HG02798 (cell line): ENCODE data around the gene BICDL1.
"Not testable (repeated sequence)": the region's sequence is repeated elsewhere in the genome, so short reads cannot be mapped to it uniquely, and the experiment has no call there.

Experiments used
- ATAC-seq: cut with Tn5 transposase; IDR thresholded peaks from one replicate; pipeline ENCODE4 v1.9.1; 2021; ENCODE audit warnings: mild to moderate bottlenecking; ENCODE audit not compliant: unreplicated experiment, poor library complexity

BICDL1 gene, protein sequence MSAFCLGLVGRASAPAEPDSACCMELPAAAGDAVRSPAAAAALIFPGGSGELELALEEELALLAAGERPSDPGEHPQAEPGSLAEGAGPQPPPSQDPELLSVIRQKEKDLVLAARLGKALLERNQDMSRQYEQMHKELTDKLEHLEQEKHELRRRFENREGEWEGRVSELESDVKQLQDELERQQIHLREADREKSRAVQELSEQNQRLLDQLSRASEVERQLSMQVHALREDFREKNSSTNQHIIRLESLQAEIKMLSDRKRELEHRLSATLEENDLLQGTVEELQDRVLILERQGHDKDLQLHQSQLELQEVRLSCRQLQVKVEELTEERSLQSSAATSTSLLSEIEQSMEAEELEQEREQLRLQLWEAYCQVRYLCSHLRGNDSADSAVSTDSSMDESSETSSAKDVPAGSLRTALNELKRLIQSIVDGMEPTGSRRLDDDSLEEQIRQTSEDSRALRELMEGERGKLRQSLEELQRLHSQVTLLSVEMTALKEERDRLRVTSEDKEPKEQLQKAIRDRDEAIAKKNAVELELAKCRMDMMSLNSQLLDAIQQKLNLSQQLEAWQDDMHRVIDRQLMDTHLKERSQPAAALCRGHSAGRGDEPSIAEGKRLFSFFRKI

GRCh38 chr12:119988472-119989360 is at the start of gene BICDL1:
Gene BICDL1, plus strand, starts transcription at chr12:119989236. Its CDS starts 633 bp downstream, at chr12:119989869.
- peak; percentile 90 for ATAC-seq

GRCh38 chr12:119940897-119941296 is 48.1 kb upstream of the BICDL1 start:
- no peak for ATAC-seq

GRCh38 chr12:119942386-119942785 is 46.6 kb upstream of the BICDL1 start:
- ATAC-seq: no peak

DNA sequence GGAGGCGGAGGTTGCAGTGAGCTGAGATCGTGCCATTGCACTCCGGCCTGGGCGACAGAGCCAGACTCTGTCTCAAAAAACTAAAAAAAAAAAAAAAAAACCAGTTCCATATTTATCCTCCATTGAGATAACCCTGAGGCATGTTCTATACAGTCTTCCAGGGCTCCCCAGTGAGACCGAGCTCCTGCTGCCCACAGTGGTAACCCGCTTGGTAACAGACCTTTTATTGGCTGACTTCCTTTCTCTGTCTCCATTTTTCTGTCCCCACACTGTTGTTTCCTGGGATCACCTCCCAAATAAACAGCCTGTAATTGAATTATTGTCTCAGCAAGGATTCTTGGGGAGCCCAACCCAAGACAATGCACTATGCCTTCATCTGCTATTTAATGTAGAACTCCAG is 42.8 kb upstream of the BICDL1 start:
- ATAC-seq: no peak

DNA sequence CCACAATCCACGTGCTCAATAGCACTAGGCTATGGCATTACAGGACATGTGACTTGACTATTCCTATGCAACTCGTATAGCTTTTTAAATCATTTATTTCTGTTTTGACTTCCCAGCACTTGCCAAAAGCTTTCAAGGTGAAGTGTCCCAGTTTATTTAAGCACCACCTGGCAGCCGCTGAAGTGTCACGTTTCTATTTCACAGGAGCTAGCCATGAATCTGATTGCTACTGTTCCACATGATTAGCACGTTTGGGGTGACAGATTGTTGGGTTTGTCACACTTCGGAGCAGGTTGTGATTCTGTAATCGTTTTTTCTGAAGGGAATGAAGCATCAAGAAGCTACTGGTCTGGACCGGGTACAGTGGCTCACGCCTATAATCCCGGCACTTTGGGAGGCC is 39.9 kb upstream of the BICDL1 start:
- ATAC-seq: no peak

DNA sequence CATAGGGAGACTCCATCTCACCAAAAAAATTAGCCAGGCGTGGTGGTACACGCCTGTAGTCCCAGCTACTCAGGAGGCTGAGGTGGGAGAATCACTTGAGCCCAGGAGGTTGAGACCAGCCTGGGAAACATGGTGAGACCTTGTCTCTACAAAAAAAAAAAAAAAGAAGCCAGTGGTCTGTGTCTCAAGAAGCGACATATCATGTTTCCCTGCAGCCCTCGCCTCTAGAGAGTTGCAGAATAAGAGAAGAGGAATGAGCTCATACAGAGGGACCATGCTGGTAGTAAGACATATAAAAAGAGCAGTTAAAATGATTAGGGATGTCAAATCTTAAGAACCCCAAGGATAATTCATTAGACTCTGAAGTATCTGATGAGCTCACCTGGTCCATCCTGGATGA is 39.4 kb upstream of the BICDL1 start:
- no peak for ATAC-seq

- ATAC-seq: no peak
Measured at GRCh38 chr12:119956047-119956446, 33.0 kb upstream of the BICDL1 start.

GRCh38 chr12:119957135-119957534 is 31.9 kb upstream of the BICDL1 start:
- no peak for ATAC-seq

DNA sequence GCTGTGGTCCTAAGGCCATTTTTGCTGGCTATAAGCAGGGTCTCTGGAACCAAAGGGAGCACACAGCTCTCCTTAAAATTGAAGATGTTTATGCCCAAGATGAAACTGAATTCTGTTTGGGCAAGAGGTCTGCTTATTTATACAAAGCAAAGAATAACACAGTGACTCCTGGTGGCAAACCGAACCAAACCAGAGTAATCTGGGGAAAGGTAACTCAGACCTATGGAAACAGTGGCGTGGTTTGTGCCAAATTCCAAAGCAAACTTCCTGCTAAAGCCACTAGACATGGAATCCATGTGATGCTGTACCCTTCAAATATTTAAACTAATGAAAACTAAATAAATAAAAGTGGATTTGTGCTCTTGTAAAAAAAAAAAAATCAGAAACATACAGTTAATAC is 29.6 kb upstream of the BICDL1 start:
- ATAC-seq: no peak

DNA sequence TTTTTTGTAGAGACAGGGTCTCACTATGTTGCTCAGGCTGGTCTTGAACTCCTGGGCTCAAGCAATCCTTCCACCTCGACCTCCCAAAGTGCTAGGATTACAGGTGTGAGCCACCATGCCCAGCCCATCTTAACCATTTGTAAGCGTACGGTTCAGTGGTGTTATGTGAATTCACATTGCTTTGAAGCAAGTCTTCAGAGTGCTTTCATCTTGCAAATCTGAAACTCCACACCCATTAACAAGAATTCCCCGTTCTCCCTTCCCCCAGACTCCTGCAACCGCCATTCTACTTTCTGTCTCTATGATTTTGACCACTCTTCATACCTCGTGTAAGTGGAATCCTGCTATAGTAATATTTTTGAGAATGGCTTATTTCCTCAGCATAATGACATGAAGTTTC is 24.9 kb upstream of the BICDL1 start:
- ATAC-seq: no peak

DNA sequence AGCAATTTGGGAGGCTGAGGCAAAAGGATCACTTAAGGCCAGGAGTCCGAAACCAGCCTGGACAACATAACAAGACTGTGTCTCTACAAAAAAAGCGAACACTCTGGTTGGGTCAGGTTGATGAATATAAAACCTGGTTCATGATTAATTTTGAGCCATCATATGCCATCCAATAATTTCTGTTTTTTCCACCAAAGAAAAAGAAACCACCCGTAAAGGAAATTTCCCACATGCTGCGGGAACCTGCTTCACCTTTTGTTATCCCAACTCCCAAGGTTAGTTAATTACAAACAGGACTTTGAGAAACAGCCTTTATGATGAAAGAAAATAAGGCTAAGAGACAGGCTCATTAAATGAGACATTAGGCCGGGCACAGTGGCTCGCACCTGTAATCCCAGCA is 24.1 kb upstream of the BICDL1 start:
- ATAC-seq: no peak

GRCh38 chr12:119980242-119980641 is 8.8 kb upstream of the BICDL1 start:
- ATAC-seq: no peak

DNA sequence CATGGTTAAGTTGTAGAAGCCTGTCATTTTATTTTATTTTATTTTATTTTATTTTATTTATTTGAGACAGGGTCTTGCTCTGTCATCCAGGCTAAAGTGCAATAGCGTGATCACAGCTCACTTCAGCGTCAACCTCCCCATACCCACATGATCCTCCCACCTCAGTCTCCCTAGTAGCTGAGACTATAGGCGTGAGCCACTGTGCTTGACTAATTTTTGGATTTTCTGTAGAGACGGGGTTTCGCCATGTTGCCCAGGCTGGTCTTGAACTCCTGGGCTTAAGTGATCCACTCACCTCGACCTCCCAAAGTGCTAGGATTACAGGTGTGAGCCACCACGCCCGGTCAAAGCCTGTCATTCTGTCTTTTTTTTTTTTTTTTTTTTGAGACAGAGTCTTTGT is 8.3 kb upstream of the BICDL1 start:
- not testable (repeated sequence) for ATAC-seq

DNA sequence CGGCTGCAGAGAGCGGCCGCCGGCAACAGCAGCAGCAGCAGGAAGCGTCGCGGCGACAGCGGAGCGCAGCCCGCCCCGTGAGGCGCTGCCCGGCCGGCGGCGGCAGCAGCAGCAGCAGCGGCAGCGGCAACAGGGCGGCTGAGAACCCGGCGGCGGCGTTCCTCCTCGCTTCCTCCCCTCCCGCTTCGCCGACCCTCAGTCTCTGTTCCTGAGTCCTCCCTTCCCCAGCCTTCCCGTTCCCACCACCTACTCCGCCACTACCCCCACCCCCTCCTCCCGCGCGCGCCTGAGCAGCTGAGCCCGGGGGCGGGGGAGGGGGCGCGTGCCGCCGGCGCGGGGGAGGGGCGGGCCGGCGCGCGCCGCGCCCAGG is 310 bp downstream of the BICDL1 start:
- no peak for ATAC-seq

DNA sequence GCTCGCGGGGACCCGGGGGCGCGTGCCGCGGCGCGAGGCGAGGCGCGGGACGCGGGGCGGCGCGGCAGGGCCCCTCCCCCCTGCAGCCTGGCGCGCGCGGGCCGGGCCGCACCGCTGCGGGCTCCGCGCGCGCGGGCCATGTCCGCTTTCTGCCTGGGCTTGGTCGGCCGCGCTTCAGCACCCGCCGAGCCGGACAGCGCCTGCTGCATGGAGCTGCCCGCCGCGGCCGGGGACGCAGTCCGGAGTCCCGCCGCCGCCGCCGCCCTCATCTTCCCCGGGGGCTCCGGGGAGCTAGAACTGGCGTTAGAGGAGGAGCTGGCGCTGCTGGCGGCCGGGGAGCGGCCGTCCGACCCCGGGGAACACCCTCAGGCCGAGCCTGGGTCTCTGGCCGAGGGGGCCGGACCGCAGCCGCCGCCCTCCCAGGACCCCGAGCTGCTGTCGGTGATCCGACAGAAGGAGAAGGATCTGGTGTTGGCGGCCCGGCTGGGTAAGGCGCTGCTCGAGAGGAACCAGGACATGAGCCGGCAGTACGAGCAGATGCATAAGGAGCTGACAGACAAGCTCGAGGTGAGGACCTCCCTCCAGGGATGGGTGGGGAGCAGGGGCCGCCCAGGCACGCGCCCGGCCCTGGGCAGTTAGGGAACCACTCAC is 820 bp downstream of the BICDL1 start:
- ATAC-seq: peak; percentile 40

DNA sequence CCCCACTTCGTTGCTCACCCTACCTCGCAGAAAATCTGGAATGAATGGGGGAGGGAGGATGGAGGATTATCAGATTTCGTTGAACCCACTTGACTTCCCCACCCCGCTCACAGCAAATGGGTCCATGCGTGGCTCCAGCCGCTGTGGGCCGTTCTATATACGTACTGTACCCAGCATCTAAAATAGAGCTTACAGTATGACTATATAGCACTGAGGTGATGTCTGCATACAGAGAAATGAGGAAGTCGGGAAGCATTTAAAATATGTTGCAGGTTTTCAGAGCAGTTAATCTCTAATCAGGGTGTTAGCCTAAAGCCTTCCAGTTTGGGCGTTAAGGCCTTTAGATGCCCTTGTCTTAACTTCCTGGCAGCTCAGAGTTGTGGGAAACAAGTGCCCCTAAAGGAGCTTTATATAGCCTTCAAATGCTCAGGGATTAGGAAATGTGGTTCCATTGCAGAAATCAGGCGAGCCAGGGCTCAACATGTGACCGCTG is 1.4 kb downstream of the BICDL1 start:
- ATAC-seq: no peak

DNA sequence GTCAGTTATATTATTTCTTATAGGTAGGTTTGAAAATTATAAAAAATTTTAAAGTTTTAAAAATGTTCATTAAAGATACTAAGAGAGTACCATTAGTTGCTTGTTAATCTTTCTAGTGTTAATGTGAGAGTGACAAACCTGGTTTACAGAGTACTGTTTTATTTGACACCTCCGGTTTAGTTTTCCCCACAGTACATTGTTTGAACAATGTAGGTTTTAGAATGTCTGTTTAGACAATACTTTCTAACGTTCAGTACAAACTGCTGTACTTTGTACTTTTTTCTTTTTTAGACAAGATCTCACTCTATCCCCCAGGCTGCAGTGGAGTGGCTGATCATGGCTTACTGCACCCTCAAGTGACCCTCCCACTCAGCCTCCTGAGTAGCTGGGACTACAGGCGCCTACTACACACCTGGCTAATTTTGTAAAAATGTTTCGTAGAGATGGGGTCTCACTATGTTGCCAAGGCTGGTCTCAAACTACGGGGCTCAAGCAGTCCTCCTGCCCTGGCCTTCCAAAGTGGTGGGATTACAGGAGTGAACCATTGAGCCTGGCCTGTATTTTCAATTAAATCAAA is 3.2 kb downstream of the BICDL1 start:
- no peak for ATAC-seq

GRCh38 chr12:119994892-119995658 is 6.0 kb downstream of the BICDL1 start:
- no peak for ATAC-seq

- no peak for ATAC-seq
Measured at GRCh38 chr12:119996417-119996816, 7.4 kb downstream of the BICDL1 start.
